DOHH2 (cell line): ENCODE data around the gene PRAMEF12.

Source experiments
- EZH2phosphoT487 ChIP-seq: fragments of 200-600 bp; sonication (generic); IDR thresholded peaks from 2 replicates; pipeline ENCODE4 v1.6.1; 2017; ENCODE audit warnings: borderline replicate concordance, mild to moderate bottlenecking, antibody characterized with exemption, low read length, moderate library complexity, mixed read lengths
- TF ChIP-seq, protein P1 (sequence below): fragments of 200-600 bp; sonication (generic); IDR thresholded peaks from one replicate; pipeline ENCODE4 v1.5.1; 2014; ENCODE audit warnings: antibody characterized with exemption, mild to moderate bottlenecking, low read depth, low read length; ENCODE audit not compliant: poor library complexity, severe bottlenecking

DNA sequence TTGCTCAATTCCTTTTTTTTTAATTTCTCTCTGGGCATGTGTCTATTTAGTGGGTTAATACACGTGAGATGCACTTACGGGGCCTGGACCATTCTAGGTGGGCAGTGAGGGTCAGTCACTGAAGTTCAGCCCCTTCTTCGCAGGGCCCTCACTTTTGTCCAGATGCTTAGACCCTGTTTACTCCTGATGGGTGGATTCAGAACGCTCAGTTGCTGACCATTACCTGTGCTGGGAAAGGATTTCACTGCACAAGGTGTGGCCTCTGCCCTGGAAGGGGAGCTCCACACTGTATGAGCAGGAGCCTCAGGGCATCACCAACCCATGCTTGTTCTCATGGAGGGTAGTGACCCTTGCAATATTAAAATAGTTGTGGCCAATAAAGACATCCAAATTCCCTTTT, 4.5 kb downstream of the PRAMEF12 start:
- TF ChIP-seq, protein P1, sequence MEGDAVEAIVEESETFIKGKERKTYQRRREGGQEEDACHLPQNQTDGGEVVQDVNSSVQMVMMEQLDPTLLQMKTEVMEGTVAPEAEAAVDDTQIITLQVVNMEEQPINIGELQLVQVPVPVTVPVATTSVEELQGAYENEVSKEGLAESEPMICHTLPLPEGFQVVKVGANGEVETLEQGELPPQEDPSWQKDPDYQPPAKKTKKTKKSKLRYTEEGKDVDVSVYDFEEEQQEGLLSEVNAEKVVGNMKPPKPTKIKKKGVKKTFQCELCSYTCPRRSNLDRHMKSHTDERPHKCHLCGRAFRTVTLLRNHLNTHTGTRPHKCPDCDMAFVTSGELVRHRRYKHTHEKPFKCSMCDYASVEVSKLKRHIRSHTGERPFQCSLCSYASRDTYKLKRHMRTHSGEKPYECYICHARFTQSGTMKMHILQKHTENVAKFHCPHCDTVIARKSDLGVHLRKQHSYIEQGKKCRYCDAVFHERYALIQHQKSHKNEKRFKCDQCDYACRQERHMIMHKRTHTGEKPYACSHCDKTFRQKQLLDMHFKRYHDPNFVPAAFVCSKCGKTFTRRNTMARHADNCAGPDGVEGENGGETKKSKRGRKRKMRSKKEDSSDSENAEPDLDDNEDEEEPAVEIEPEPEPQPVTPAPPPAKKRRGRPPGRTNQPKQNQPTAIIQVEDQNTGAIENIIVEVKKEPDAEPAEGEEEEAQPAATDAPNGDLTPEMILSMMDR, result no peak
- no peak for TF ChIP-seq EZH2phosphoT487
